ENCODE data around the gene TOGARAM2.
"Not testable (repeated sequence)": the region's sequence is repeated elsewhere in the genome, so short reads cannot be mapped to it uniquely, and the experiment has no call there.

The TOGARAM2 gene

GRCh38 chr2:28977176-28977875, 3.8 kb upstream of the TOGARAM2 start:
- DNase-seq = no peak

- DNase-seq = not testable (repeated sequence)
These were observed 3.1 kb upstream of the TOGARAM2 start for GRCh38 chr2:28978001-28978400.

DNA sequence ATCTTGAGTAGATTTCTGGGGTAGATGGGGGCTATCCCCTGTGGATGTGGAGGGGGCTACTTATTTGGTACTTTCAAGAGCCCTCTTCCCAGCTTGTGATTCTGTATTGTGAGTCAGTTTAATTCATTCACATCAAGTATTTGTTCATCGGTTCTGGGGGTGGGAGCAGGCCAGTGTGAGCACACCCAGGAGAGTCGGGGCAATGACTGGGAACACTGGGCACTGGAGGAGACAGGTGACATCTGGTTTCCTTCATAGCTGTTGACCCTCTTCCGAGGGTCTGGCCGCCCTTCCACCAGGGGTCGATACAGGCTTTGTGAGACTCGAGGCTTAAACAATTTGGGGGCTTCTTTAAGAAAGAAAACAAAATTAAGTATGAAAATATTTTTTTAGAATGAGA, 2.5 kb upstream of the TOGARAM2 start:
- DNase-seq = no peak

DNA sequence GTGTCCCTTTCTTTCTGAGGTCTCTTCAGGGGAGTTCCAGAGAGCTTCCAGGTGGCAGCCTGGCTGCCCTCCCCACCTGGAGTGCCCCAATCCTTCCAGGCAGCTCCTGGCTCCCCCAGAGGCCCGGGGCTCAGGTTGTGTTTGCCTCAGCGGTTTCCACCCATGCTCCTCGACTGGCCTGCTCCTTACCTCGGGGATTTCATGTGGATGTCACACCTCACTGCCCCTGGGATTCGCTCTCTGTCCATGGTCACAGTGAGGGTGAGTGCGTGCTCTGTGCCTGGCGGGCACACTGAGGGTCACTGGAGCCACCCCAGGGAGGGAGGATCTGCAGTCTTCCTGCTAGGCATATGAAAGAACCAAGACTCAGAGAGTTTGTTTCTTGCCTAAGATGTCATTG, 2.1 kb upstream of the TOGARAM2 start:
- no peak for DNase-seq

GRCh38 chr2:28979576-28980366, 1.3 kb upstream of the TOGARAM2 start:
- DNase-seq = no peak

DNA sequence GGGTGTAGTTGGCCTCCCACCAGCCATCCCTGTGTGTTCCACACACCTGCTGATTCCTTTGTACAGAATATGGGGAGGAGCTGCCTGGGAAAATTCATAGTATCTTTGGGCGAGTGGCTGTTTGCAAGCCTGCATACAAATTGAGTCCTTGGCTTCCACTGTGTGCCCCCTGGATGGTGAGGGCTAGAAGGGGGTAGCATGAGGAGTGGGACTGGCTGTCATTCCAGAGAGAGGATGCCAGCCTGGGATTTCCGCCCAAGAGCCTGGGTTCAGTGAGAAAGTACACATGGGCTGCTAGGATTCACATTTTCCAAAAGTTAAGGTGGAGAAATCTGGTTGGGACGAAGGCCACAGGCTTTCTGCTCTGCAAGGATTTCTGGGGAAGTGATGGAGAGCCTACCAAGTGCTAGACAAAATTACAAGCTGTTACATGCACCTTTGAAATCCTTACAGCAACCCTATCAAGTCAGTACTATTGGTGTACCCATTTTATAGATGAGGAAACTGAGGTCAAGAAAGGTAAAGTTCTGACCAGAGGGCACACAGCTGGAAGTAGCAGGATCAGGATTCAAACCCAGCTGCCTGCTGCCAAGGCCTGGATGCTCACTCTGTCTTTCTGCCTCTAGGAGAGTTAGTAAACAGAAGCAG, 606 bp upstream of the TOGARAM2 start:
- DNase-seq = no peak

- no peak for DNase-seq
These were observed 700 bp downstream of the TOGARAM2 start for GRCh38 chr2:28981620-28982376.

DNA sequence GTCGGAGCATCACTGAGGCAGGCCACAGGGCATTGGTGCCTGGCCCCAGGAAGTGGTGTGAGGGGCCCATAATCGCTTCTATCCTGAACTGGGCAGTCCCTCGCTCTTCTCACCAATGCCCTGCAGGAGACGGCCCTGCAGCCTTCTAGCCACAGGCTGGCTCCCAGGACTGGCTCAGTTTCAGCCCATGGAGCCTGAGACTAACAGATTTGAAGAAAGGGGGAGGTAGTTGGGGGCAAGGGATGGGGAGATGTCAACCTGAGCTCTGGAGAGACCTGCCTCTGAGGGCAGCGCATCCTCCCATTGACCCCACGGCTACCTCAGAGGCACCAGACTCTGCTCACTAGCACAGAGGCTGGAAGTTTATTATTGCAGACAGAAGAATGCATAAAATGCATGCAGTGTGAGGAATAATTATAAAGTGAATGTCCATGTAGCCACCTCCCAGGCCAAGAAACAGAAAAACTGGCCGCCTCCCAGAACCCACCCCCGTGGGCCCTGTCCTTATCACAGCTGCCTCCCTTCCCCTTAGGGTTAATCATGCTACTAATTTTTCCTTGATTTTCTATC, 1.4 kb downstream of the TOGARAM2 start:
- DNase-seq = no peak

GRCh38 chr2:28986429-28986828, 5.3 kb downstream of the TOGARAM2 start:
- no peak for DNase-seq

GRCh38 chr2:28989973-28990372, 8.9 kb downstream of the TOGARAM2 start:
- no peak for DNase-seq

DNA sequence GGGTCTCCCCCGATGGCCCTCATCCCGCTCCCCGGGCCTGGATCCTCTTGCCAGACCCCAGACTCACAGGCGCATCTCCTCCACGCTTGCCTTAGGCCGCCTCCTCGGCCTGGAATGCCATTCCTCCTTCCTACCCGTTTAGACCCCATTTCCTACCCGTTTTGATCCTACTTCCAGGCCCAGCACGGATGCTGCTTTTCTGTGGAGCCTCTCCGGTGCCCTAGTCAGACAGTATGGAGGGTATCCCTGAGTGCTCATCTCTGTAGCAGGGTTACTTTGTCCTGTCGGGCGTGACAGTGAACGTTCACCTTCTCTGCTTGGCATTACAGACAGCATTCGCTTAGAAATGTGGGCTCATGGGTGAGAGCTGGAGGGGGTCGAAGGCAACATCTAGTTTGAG, 9.3 kb downstream of the TOGARAM2 start:
- no peak for DNase-seq

- DNase-seq = no peak
These were observed 9.9 kb downstream of the TOGARAM2 start for GRCh38 chr2:28991021-28991420.

DNA sequence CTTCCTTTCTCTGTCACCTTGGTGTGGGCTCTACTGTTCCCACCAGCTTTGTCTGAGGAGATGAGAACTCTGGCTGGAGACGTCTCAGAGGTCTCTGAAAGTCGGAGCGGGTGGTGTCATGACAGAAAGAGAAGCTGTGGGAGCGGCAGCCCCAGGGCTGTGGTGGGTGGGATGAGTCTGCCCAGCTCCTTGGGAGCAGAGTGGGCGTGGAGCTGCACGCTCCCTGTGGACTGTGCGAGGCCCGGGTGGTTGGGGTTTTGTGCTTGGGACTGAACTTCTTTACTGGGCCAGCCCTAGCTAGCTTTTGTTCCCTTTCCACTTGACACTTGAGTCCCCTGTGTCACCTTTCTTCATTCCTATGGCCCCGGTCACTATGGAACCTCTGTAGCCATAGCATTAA, 10.4 kb downstream of the TOGARAM2 start:
- no peak for DNase-seq

DNA sequence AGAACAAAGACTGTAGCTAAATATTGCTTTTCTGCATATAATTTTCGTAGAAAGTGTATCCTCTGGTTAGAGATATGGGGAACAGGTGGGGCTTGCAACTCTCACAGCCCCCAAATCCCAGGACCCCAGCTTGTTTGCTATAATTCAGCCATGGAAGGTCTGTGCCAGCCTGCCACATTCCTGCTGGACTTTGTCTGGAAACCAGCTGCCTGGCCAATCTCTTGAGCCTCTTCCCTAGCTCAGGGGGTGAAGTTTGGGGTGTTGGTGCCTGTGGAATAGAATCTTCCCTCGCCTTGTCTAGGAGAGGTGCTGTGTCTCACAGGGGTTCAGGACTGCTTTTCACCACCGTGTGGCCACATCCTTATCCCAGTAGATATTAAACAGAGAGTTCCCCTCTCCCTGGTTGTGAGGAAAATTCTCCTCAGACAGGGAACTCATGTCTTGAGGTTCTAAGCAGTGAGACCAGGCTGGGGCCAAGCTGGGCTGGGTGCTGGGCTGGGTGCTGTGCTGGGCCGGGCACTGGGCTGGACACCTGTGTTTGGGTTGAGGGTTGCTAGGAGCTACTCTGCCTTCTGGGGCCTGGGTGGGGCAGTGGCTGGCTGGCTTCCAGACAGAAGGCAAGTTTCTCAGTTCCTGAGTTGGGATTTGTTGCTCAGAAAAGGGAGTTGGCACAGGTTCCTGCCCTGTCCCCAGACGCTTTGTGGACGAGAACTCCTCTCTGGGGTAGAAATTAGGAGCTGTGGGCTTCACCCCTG, 12.3 kb downstream of the TOGARAM2 start:
- DNase-seq = no peak

DNA sequence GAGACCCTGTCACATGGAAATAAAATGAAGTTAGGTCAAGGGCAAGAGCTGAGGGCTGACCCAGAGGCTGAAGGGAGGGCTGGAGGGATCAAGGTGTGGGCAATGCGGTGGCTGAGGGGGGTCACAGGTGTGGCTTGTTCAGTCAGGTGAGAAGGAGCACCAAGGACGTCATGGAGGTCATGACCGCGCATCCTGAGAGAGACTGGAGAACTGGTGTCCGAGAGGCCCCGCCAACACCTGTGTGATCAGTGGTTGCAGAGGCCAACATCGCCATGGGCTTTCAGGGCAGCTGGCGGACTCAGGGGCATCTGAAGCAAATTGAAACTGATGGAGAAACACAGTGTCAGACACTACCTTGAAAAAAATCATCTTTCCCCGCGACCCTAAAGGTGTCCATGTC, 13.0 kb downstream of the TOGARAM2 start:
- DNase-seq = no peak

- DNase-seq = no peak
These were observed 13.6 kb downstream of the TOGARAM2 start for GRCh38 chr2:28994679-28995078.

GRCh38 chr2:28995765-28996750, 15.0 kb downstream of the TOGARAM2 start:
- DNase-seq = no peak

- no peak for DNase-seq
These were observed 16.2 kb downstream of the TOGARAM2 start for GRCh38 chr2:28997237-28997846.

DNA sequence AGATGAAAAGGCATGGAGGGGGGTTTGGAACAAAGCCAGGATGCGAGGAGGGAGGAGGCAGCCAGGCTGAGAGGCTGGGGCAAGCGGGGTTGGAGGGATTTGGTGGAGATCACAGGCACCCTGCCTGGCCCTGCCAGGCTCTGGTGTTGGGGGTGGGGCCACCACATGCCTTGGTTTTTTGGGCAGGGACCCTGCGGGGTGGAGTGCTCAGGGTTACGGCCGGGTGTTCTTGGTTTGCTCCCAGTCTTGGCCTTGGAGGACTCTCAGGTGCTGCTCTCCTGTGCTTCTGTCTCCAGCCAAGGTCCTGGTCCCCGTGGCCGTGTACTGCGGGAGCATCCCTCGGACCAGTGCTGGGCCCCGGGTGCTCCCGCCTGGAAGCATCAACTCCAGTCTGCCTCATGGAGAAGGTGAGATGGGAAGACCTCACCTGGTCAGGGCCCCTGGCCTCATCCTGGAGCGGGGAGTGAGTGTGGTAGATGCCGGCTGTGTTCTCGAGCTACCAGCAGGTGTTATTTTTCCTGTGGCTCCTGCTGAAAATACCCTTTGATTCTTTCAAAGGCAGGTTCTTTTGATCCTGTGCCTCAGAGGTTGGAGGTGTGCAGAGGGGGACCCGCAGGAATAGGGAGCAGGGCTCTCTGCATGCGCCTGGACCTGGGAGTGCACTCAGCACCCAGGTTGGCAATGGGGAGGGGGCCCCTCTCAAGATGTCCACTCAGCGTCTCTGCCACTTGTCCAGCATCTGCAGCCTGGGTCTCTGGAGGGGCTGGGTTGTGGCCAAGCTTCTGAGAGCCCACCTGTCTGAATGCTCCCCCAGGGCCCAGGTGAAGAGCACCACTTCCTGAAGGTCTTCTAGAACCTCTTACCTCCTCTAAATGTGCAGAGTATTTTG, 17.0 kb downstream of the TOGARAM2 start:
- DNase-seq = no peak

All from eye (tissue), 1 donor.